ENCODE results near the gene MARCHF10. TPM values are rescaled to one million over a fixed set of nuclear protein-coding genes. Genes with fewer than 3 reads are reported as not detected.
A peak's percentile ranks its signal among the peaks of the same experiment; 100 is the strongest.
"Not testable (repeated sequence)": the region's sequence is repeated elsewhere in the genome, so short reads cannot be mapped to it uniquely, and the experiment has no call there.

Gene MARCHF10
- 0.17 and 0.60 TPM in 2 replicates for total RNA-seq

GRCh38 chr17:62807812-62808575 lies at the start of gene MARCHF10:
TSS of gene MARCHF10 (minus strand) at chr17:62808314. CDS start at chr17:62801735, 6,579 bp downstream.
- DNase-seq (ENCODE audit: low read depth): no peak

DNA sequence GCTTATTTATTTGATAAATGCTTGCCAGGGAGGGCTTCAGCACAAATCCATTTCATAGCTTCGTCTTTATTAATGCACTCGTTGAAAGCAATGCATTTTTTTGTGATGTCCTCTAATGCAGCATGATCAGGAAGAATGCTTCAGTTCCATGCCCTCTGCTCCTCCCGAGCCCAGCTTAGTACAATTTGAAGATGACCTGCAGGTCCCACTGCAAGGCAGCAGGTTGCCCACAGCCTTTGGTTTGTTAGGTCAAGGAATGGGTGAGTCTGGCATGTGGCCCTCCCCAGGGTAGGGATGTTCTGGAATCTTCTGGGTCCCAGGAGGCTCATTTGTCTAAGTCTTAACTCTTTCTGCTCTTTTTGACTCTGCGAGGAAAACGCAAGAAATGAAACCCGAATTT lies 49.4 kb upstream of the MARCHF10 start:
- no peak for DNase-seq (ENCODE audit: low read depth)

- DNase-seq (ENCODE audit: low read depth): no peak
Measured at GRCh38 chr17:62856594-62856993, 48.5 kb upstream of the MARCHF10 start.

- no peak for DNase-seq (ENCODE audit: low read depth)
Measured at GRCh38 chr17:62855156-62855555, 47.0 kb upstream of the MARCHF10 start.

DNA sequence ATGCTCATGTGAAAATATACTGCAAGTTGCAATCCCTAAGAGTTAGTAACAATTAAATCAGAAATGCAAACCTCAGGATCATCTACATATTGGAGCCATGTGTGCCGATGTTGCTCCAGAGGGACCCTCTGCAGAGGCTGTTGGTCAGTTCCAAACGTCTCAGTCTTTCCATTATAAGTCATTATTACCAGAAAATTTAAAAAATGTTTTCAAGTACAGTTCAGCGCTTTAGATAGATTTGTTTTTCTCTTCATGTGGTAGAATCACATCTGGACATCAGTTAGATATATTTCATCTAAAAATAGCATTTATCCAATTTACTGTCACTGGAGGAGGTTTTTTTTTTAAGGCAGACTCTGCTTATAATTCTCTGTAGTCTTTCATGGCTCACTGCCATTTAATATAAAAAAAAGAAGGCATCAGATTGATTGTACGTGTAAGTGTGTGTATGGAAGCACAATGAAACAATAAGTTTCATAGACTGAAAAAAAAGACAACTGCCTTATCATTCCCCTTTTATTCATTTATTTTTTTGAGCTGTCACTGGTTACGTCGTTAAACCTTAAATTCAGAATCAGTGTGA lies 46.1 kb upstream of the MARCHF10 start:
- DNase-seq (ENCODE audit: low read depth): no peak

GRCh38 chr17:62852195-62852594 lies 44.1 kb upstream of the MARCHF10 start:
- DNase-seq (ENCODE audit: low read depth): no peak

DNA sequence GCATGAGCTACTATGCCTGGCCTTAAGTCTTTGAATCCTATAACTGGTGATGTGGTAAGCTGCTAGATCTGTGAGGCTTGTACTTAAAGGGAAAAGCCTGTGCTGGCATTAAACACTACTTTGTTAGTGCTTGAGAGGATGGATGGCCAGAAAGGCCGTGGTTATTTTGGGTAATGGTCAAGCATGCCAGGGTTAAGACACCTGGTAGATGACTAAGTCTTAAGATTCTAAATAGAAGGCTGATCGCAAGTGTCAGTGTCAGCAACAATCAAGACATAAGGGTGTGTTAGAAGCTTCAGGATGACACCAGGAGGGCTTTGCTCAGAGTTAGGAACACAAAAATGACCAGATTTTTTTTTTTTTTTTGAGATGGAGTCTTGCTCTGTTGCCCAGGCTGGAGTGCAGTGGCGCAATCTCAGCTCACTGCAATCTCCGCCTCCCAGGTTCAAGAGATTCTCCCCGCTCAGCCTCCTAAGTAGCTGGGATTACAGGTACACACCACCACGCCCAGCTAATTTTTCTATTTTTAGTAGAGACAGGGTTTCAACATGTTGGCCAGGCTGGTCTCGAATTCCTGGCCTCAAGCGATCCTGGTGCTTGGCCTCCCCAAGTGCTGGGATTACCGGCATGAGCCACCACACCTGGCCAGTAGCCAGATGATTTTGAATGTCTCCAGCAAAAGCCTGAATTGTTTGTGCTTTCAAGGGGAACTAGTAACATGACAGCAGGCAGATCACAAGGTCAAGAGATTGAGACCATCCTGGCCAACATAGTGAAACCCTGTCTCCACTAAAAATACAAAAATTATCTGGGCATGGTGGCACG lies 41.7 kb upstream of the MARCHF10 start:
- DNase-seq (ENCODE audit: low read depth): not testable (repeated sequence)

- DNase-seq (ENCODE audit: low read depth): no peak
Measured at GRCh38 chr17:62848334-62848733, 40.2 kb upstream of the MARCHF10 start.

- DNase-seq (ENCODE audit: low read depth): no peak
Measured at GRCh38 chr17:62847426-62847825, 39.3 kb upstream of the MARCHF10 start.

DNA sequence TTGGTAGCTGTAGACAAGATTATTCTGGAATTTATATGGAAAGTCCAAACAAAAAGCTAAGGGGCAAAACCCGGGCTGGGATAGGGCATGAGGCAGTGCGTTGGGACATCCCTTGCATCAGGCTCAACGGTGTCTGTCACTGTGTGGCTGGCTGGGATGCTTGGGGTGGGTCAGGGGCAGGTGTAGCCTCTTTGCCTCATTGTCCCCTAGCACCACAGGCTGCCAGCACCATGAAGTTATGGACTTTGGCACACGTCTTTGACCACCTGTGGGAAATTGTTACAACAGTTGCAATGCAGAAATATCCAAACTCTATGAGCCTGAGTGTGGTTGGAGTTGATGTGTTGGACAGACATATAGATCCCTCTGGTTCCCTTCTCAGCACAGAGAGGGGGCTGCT lies 32.8 kb upstream of the MARCHF10 start:
- DNase-seq (ENCODE audit: low read depth): no peak

GRCh38 chr17:62833816-62834215 lies 25.7 kb upstream of the MARCHF10 start:
- not testable (repeated sequence) for DNase-seq (ENCODE audit: low read depth)

DNA sequence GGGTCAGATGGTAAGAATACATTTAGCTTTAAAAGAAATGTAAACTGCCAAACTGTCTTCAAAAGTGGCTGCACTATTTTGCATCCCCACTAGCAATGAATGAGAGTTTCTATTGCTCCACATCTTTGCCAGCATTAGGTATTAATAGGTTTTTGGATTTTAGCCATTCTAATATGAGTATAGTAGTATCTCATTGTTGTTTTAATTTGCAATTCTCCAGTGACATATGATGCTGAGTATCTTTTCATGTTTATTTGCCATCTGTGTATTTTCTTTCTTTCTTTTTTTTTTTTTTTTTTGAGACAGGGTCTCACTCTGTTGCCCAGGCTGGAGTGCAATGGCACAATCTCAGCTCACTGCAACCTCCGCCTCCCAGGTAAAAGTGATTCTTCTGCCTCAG lies 24.3 kb upstream of the MARCHF10 start:
- no peak for DNase-seq (ENCODE audit: low read depth)

DNA sequence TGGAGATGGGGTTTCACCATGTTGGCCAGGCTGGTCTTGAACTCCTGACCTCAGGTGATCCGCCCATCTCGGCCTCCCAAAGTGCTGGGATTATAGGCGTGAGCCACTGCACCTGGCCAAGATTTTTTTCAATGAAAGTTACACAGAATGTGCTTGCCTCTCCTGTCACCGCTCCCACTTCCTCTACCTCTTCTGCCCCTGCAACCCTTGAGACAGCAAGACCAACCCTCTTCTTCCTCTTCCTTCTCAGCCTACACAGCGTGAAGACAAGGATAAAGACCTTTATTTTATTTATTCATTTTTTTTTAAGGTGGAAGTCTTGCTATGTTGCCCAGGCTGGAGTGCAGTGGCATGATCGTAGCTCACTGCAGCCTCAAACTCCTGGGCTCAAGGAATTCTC lies 23.0 kb upstream of the MARCHF10 start:
- DNase-seq (ENCODE audit: low read depth): not testable (repeated sequence)

DNA sequence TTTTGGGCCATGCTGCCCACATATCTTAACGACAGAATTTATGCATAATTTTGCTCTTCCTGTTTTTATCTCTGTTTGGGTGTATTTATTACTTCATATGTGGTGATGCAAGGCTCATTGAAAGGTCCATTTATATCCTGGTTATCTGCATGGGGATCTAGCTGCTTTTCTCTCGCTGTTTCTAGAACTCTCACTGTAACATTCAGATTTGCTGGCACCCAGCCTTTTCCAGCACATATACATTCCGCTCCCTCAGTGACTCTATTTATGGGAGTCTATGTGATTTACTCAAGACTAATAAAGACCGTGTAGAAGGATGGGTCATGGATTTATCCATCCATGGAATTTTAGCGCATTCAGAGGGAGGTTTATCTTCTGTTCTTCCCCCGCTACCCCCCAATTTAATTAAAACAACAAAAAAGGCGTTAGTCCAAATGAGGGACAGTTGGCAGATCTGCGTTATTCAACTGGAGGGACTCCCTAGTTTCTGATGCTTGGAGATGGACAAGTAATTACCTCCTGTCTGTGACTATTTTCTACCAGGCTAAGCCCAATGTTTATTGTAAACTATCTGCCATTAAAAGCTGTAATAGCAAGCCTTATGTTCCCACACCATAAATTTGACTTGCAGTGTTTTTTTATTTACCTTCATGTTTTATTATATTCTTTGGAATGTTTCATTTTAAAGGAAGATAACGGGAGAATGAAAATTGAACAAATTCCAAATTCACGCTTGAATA lies 19.8 kb upstream of the MARCHF10 start:
- no peak for DNase-seq (ENCODE audit: low read depth)

- no peak for DNase-seq (ENCODE audit: low read depth)
Measured at GRCh38 chr17:62826956-62827355, 18.8 kb upstream of the MARCHF10 start.

DNA sequence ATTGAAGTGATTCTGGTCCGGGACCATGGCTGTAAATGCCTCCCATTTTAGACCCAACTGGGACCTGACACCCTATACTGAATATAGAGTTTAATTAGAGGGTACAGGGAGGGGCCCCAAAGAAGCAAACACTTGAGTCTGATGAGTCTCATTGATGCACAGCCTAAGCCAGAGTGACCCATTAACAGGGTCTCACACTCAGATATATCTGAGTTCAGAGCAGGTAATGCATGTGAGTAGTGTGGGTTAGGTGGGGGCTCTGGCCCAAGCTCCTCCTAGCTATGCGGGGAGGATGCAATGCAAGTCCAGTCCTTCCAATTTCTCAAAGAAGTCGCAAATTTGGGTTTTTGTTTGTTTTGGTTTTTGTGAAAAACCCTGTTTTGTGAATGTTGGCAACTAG lies 17.1 kb upstream of the MARCHF10 start:
- no peak for DNase-seq (ENCODE audit: low read depth)

DNA sequence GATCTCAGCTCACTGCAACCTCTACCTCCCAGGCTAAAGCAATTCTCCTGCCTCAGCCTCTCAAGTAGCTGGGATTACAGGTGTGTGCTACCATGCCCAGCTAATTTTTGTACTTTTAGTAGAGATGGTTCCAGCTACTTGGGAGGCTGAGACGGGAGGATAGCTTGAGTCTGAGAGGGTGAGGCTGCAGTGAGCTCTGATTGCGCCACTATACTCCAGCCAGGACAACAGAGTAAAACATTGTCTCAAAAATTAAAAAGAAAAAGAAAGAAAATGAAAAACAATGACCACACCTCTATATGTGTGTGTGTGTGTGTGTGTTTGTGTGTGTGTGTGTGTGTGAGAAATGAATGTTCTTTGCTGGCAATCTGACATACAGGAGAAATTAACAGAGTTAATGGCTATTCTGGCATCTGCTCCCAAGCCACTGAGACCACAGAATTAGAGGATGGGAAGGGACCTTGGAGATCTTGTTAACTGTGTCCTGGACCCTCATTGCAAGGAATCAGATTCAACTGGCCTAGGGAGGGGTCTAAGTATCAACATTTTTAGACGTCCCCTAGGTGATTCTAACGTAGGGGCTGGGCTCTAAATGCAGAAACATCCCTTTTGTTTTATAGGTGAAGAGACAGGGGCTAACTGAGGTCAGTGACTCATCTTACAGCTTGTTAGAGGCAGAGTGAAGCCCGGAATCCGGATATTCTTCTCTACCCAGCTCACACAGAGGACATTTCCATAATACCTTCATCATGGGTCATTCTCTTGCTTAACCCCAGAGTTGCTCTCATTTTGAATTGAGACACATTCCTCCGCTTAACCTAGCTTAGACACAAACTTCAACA lies 16.4 kb upstream of the MARCHF10 start:
- DNase-seq (ENCODE audit: low read depth): peak; percentile 99

DNA sequence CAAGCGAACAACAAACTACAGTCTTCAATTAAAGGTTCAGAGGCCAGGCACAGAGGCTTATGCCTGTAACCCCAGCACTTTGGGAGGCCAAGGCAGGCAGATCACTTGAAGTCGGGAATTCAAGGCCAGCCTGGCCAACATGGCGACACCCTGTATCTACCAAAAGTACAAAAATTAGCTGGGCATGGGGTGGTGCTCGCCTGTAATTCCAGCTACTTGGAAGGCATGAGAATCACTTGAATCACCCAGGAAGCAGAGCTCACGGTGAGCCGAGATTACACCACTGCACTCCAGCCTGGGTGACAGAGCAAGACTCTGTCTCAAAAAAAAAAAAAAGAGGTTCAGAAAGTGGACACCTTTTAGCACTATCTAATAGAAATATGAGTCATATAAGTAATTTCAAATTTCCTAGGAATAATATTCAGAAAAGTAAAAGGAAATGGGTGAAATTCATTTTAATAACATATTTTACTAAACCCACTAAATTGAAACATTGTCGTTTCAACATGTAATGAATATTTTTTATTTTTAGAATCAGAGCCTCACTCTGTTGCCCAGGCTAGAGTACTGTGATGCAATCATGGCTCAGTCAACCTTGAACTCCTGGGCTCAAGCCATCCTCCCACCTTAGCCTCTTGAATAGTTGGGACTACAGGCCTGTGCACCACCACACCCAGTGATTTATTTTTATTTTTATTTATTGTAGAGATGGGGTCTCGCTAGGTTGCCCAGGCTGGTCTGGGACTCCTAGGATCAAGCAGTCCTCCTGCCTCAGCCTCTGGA lies 15.2 kb upstream of the MARCHF10 start:
- DNase-seq (ENCODE audit: low read depth): peak; percentile 87

GRCh38 chr17:62822080-62822904 lies 14.2 kb upstream of the MARCHF10 start:
- peak; percentile 48 for DNase-seq (ENCODE audit: low read depth)
